HCT116 (cell line): ENCODE data around the gene OSBPL10. TPM values are rescaled to one million over a fixed set of nuclear protein-coding genes. Genes with fewer than 3 reads are reported as not detected.

Experiments
- ATAC-seq: fragments of 200-7000 bp; cut with Tn5 transposase; 2 replicates; pipeline ENCODE4 v1.9.1; 2020; ENCODE audit warnings: mild to moderate bottlenecking, moderate library complexity
- BruUV-seq: library from RNA; stranded (reverse); fragments of 400-500 nt; replicated peaks from 2 replicates; lab custom pipeline; 2021; lab: Mats Ljungman, UMichigan
- CTCF ChIA-PET: fragments of 300-600 bp; sonication (Branson Sonifier 250); formaldehyde crosslinking; loops from one replicate; lab custom pipeline; 2021; ENCODE audit warnings: antibody characterized with exemption; lab: Charles Lee
- POLR2A ChIA-PET: fragments of 300-600, 350-600 bp; sonication (Branson Sonifier 250); formaldehyde crosslinking; loops from one replicate; lab custom pipeline; 2021; ENCODE audit warnings: antibody characterized with exemption; lab: Charles Lee
- RAD21 ChIA-PET, 2 experiments: fragments of 300-600 bp; sonication (Branson Sonifier 250); formaldehyde crosslinking; loops; one replicate each; lab custom pipeline; 2023; ENCODE audit warnings: low total read pairs in 2 of 2; ENCODE audit not compliant: uncharacterized antibody in 2 of 2, unreplicated experiment in 2 of 2, low non-redundant PET in 1 of 2; lab: Charles Lee
- DNase-seq: peaks from one replicate; pipeline ENCODE4 v3.0.0-alpha.2; 2010; ENCODE audit warnings: low read depth, low spot score
- H2AFZ ChIP-seq: fragments of 200-600 bp; shearing (Covaris generic), sonication (generic); 2 replicates; pipeline ENCODE4 v1.6.1; 2017; ENCODE audit warnings: low read depth, mixed run types, mixed read lengths, antibody characterized with exemption, low read length; ENCODE audit not compliant: poor library complexity, severe bottlenecking
- H3K27ac ChIP-seq: 2 replicates; pipeline ENCODE4 v1.5.1; 2012; ENCODE audit warnings: low read depth, low read length
- H3K27me3 ChIP-seq: fragments of 200-600 bp; sonication (generic); 2 replicates; pipeline ENCODE4 v1.6.1; 2016; ENCODE audit warnings: mixed run types, low read length, mixed read lengths; ENCODE audit not compliant: insufficient read depth
- H3K36me3 ChIP-seq, 2 experiments: fragments of 200-500 bp in 1 of 2; fragments of 200-600 bp in 1 of 2; sonication (Bioruptor generic) in 1 of 2; sonication (generic) in 1 of 2; 2 replicates each; pipeline versions ENCODE4 v1.5.1 to v1.6.1; 2014 to 2016; ENCODE audit warnings: low read length in 2 of 2, inconsistent platforms in 1 of 2, mixed read lengths in 1 of 2, mixed run types in 1 of 2; ENCODE audit not compliant: insufficient read depth in 2 of 2, control insufficient read depth in 1 of 2
- H3K4me1 ChIP-seq, 2 experiments: fragments of 200-600 bp in 1 of 2; sonication (generic) in 1 of 2; 2 replicates each; pipeline versions ENCODE4 v1.5.1 to v1.6.1; 2012 to 2017; ENCODE audit warnings: low read length in 2 of 2, inconsistent platforms in 1 of 2, mild to moderate bottlenecking in 1 of 2, mixed read lengths in 1 of 2, mixed run types in 1 of 2, moderate library complexity in 1 of 2; ENCODE audit not compliant: insufficient read depth in 2 of 2, control insufficient read depth in 1 of 2
- H3K4me2 ChIP-seq: fragments of 200-600 bp; sonication (generic); 2 replicates; pipeline ENCODE4 v1.6.1; 2017; ENCODE audit warnings: mixed run types, low read length, mixed read lengths
- H3K4me3 ChIP-seq, 2 experiments: fragments of 200-600 bp in 1 of 2; sonication (generic) in 1 of 2; replicated peaks in 1 of 2; 2 replicates each; pipeline ENCODE4 v1.5.1; 2011 to 2016; ENCODE audit warnings: low read length in 2 of 2, control low read depth in 1 of 2, low read depth in 1 of 2, mild to moderate bottlenecking in 1 of 2, mixed read lengths in 1 of 2, mixed run types in 1 of 2
- H3K79me2 ChIP-seq: fragments of 200-600 bp; sonication (generic); 2 replicates; pipeline ENCODE4 v1.6.1; 2017; ENCODE audit warnings: mild to moderate bottlenecking, mixed run types, low read length, moderate library complexity, mixed read lengths; ENCODE audit not compliant: insufficient read depth
- H3K9ac ChIP-seq: fragments of 200-600 bp; sonication (generic); 2 replicates; pipeline ENCODE4 v1.6.1; 2016; ENCODE audit warnings: low read length, mixed read lengths
- H3K9me2 ChIP-seq: fragments of 200-600 bp; sonication (generic), shearing (Covaris generic); 2 replicates; pipeline ENCODE4 v1.6.1; 2017; ENCODE audit warnings: mixed run types, mild to moderate bottlenecking, moderate library complexity; ENCODE audit not compliant: insufficient read depth
- H3K9me3 ChIP-seq, 2 experiments: fragments of 200-500 bp in 1 of 2; fragments of 200-600 bp in 1 of 2; sonication (Bioruptor generic) in 1 of 2; sonication (generic) in 1 of 2; 2 replicates each; pipeline ENCODE4 v1.6.1; 2014 to 2017; ENCODE audit warnings: low read length in 2 of 2, mixed read lengths in 2 of 2, inconsistent platforms in 1 of 2, low read depth in 1 of 2, mild to moderate bottlenecking in 1 of 2, mixed run types in 1 of 2, moderate library complexity in 1 of 2; ENCODE audit not compliant: control insufficient read depth in 1 of 2, insufficient read depth in 1 of 2
- H4K20me1 ChIP-seq: fragments of 200-600 bp; sonication (generic), shearing (Covaris generic); 2 replicates; pipeline ENCODE4 v1.6.1; 2017; ENCODE audit warnings: mixed run types, mild to moderate bottlenecking, moderate library complexity; ENCODE audit not compliant: insufficient read depth
- CBX3 ChIP-seq: IDR thresholded peaks from 2 replicates; pipeline ENCODE4 v1.6.1; 2012; ENCODE audit warnings: low read depth
- EZH2 ChIP-seq: fragments of 200-600 bp; sonication (generic); IDR thresholded peaks from 2 replicates; pipeline ENCODE4 v1.6.1; 2017; ENCODE audit warnings: antibody characterized with exemption, mixed run types
- EZH2phosphoT487 ChIP-seq: fragments of 200-600 bp; IDR thresholded peaks from 2 replicates; pipeline ENCODE4 v1.6.1; 2018; ENCODE audit warnings: antibody characterized with exemption, borderline replicate concordance
- FOSL1 ChIP-seq: IDR thresholded peaks from 2 replicates; pipeline ENCODE4 v1.6.1; 2012; ENCODE audit warnings: low read depth
- RAD21 ChIP-seq: IDR thresholded peaks from 2 replicates; pipeline ENCODE4 v1.6.1; 2012; ENCODE audit warnings: low read depth, mild to moderate bottlenecking
- TCF7L2 ChIP-seq: IDR thresholded peaks from 2 replicates; pipeline ENCODE4 v1.7.0; 2011; ENCODE audit warnings: borderline replicate concordance, inconsistent platforms; ENCODE audit not compliant: insufficient read depth, insufficient read length; ENCODE audit errors: extremely low read depth
- ZNF274 ChIP-seq: fragments of 200-500 bp; sonication (Bioruptor generic); IDR thresholded peaks from 2 replicates; pipeline ENCODE4 v1.6.1; 2014; ENCODE audit warnings: mild to moderate bottlenecking, low read depth, low read length, inconsistent platforms
- intact Hi-C: fragments of 100-400 bp; cut with micrococcal nuclease; formaldehyde crosslinking; loops from 2 replicates; pipeline ENCODE4 v1.10.0; 2022
- total RNA-seq: library from RNA; stranded (reverse); gene quantifications from one replicate; pipeline ENCODE4 v1.2.1, GENCODE V29; 2021; ENCODE audit not compliant: unreplicated experiment
- TF ChIP-seq, protein P1 (sequence below): IDR thresholded peaks from 2 replicates; pipeline ENCODE4 v1.6.1; 2012
- TF ChIP-seq, protein P2 (sequence below), 3 experiments: fragments of 200-600 bp in 1 of 3; sonication (generic) in 1 of 3; IDR thresholded peaks in 2 of 3; conservative IDR thresholded peaks in 1 of 3; 2 replicates each; pipeline ENCODE4 v1.5.1; 2012 to 2017; ENCODE audit warnings: low read depth in 2 of 3, low read length in 2 of 3, antibody characterized with exemption in 1 of 3, borderline replicate concordance in 1 of 3, control low read depth in 1 of 3, mild to moderate bottlenecking in 1 of 3, mixed read lengths in 1 of 3, mixed run types in 1 of 3, moderate library complexity in 1 of 3; ENCODE audit not compliant: insufficient read depth in 1 of 3
- TF ChIP-seq, protein P3 (sequence below): IDR thresholded peaks from 2 replicates; pipeline ENCODE4 v1.6.1; 2012
- TF ChIP-seq, protein P4 (sequence below): IDR thresholded peaks from 2 replicates; pipeline ENCODE4 v1.6.1; 2011; ENCODE audit warnings: mild to moderate bottlenecking, low read length, moderate library complexity; ENCODE audit not compliant: insufficient replicate concordance; ENCODE audit errors: extremely low read depth

Gene OSBPL10
- total RNA-seq, 1 experiment from 2014 or later = 25.8 TPM

DNA sequence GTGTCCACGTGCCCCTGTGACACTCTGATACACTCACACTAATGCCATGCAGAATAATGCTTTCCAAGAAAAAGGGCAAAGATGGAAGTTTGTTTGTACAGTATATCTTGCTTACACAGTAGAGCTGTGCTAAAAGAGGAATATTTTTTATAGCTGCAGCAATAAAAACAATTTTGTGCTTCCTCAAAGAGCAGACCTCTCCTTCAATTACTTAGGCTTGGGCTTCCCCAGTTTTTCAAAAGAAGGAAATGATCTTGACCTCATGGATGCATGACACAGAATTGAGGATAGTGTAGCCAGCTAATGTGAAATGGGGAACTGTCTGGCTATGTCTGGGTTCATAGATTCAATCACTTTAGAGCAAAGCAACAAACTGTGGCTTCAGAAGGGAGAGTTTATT lies 310.9 kb downstream of the OSBPL10 start:
- TF ChIP-seq FOSL1 (no peak), CBX3 (no peak), RAD21 (no peak), ZNF274 (no peak), EZH2 (no peak), EZH2phosphoT487 (no peak)
- TF ChIP-seq, protein P1, sequence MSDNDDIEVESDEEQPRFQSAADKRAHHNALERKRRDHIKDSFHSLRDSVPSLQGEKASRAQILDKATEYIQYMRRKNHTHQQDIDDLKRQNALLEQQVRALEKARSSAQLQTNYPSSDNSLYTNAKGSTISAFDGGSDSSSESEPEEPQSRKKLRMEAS = no peak
- TF ChIP-seq, protein P2, sequence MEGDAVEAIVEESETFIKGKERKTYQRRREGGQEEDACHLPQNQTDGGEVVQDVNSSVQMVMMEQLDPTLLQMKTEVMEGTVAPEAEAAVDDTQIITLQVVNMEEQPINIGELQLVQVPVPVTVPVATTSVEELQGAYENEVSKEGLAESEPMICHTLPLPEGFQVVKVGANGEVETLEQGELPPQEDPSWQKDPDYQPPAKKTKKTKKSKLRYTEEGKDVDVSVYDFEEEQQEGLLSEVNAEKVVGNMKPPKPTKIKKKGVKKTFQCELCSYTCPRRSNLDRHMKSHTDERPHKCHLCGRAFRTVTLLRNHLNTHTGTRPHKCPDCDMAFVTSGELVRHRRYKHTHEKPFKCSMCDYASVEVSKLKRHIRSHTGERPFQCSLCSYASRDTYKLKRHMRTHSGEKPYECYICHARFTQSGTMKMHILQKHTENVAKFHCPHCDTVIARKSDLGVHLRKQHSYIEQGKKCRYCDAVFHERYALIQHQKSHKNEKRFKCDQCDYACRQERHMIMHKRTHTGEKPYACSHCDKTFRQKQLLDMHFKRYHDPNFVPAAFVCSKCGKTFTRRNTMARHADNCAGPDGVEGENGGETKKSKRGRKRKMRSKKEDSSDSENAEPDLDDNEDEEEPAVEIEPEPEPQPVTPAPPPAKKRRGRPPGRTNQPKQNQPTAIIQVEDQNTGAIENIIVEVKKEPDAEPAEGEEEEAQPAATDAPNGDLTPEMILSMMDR (IDR thresholded peaks at IDR 0.05 in 2 of 3, conservative IDR thresholded peaks at IDR 0.05 in 1 of 3; ENCODE audit: borderline replicate concordance in 1 of 3, insufficient read depth in 1 of 3, low read depth in 2 of 3, low read length in 2 of 3) = no peak
- TF ChIP-seq, all 23 proteins: peak for 0
- no peaks in the 10 kb centered on the region for H4K20me1 ChIP-seq
- H3K79me2 ChIP-seq = no peaks in the 10 kb centered on the region
- H3K4me1 ChIP-seq = no peaks in the 10 kb centered on the region
- no peak overlapping the region for H3K9ac ChIP-seq
- no peaks in the 10 kb centered on the region for H3K36me3 ChIP-seq
- H3K4me3 ChIP-seq = no peak overlapping the region
- ATAC-seq (no peak), DNase-seq (no peak)
- no peaks in the 10 kb centered on the region for H3K27me3 ChIP-seq
- H3K27ac ChIP-seq = no peak overlapping the region
- H3K9me3 ChIP-seq = no peaks in the 10 kb centered on the region
- H3K4me2 ChIP-seq = no peak overlapping the region
- intact Hi-C loops = no loop called here
- CTCF ChIA-PET = no interaction called here
- RAD21 ChIA-PET = no interaction called here
- no peak overlapping the region for H2AFZ ChIP-seq
- POLR2A ChIA-PET = no interaction called here
- no peaks in the 10 kb centered on the region for H3K9me2 ChIP-seq
- BruUV-seq = no TSS peak

DNA sequence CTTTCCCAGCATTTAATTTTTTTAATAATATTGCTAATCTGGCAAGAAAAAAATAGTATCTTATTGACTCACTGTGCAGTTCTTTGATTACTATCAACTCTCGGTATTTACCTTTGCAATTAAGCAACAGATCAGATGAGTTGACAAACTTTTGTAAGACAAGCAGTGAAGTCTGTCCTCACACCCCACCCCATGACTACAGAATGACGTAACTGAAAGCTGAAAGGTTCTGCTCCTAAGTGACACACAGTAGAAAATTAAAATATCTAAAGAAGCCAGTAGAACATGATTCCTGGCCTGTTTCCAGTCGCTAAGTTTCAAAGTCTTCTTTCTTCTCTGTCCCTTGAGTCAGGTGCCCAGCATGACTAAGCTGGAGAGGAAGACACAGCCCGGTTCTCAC lies 312.8 kb downstream of the OSBPL10 start:
- no TSS peak for BruUV-seq
- H3K27me3 ChIP-seq = no peaks in the 10 kb centered on the region
- TF ChIP-seq, protein P3, sequence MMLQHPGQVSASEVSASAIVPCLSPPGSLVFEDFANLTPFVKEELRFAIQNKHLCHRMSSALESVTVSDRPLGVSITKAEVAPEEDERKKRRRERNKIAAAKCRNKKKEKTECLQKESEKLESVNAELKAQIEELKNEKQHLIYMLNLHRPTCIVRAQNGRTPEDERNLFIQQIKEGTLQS = no peak
- TF ChIP-seq EZH2phosphoT487 (no peak), TCF7L2 (no peak)
- TF ChIP-seq, protein P1 = no peak
- TF ChIP-seq, protein P4, sequence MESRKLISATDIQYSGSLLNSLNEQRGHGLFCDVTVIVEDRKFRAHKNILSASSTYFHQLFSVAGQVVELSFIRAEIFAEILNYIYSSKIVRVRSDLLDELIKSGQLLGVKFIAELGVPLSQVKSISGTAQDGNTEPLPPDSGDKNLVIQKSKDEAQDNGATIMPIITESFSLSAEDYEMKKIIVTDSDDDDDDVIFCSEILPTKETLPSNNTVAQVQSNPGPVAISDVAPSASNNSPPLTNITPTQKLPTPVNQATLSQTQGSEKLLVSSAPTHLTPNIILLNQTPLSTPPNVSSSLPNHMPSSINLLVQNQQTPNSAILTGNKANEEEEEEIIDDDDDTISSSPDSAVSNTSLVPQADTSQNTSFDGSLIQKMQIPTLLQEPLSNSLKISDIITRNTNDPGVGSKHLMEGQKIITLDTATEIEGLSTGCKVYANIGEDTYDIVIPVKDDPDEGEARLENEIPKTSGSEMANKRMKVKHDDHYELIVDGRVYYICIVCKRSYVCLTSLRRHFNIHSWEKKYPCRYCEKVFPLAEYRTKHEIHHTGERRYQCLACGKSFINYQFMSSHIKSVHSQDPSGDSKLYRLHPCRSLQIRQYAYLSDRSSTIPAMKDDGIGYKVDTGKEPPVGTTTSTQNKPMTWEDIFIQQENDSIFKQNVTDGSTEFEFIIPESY = no peak
- H3K9ac ChIP-seq = no peak overlapping the region
- no peak for ATAC-seq
- intact Hi-C loops = no loop called here
- H3K79me2 ChIP-seq = no peaks in the 10 kb centered on the region
- no peak overlapping the region for H3K4me2 ChIP-seq
- ChIA-PET RAD21 (no interaction called here), CTCF (no interaction called here), POLR2A (no interaction called here)
- no peaks in the 10 kb centered on the region for H3K9me2 ChIP-seq
- H3K4me3 ChIP-seq = no peak overlapping the region
- no peaks in the 10 kb centered on the region for H3K9me3 ChIP-seq
- no peak overlapping the region for H2AFZ ChIP-seq
- H4K20me1 ChIP-seq = no peaks in the 10 kb centered on the region
- H3K36me3 ChIP-seq = no peaks in the 10 kb centered on the region
- no peaks in the 10 kb centered on the region for H3K4me1 ChIP-seq
- no peak for DNase-seq
- no peak overlapping the region for H3K27ac ChIP-seq
